ENCODE results near the gene ROGDI. TPM values are rescaled to one million over a fixed set of nuclear protein-coding genes. Genes with fewer than 3 reads are reported as not detected.
A peak's percentile ranks its signal among the peaks of the same experiment; 100 is the strongest.

The ROGDI gene
- total and polyA plus RNA-seq, 9 of the 15 experiments (the other 6 are each of a cell fraction or from before 2014, with no cell fraction given): 0.97 to 37.3 (median 16.5) TPM

DNA sequence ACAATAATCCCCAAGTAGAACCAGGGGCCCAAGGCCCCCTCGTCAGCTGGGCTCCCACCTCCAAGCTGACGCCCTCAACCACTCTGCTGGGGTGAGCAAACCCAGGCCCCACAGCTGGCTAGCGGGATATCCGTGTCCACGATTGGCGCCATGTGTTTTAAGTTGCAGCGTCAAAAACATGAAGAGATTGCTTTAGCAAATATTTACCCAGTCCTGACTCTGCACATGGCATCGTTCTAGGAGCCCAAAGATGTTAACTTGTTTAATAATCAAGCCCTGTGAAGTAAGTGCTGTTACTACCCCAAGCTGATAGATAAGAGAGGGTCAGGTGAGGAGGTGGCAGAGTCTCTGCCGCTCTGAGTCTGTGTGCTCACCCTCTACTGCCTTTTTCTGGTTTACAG, 13.9 kb downstream of the ROGDI start:
- H3K9me1 ChIP-seq (ENCODE audit: control insufficient read depth, insufficient read depth, low read length): no peaks in the 10 kb centered on the region
- H3K36me3 ChIP-seq (ENCODE audit: control insufficient read depth, insufficient read depth, low read length): no peaks in the 10 kb centered on the region
- intact Hi-C loops (cut with micrococcal nuclease) (no loop called here), in situ Hi-C loops (cut with MboI) (no loop called here)
- H3K9ac ChIP-seq (ENCODE audit: insufficient read depth in 1 of 2, low read depth in 2 of 2, low read length in 2 of 2): peak overlapping the region in 1 of 2 experiments; percentile 73; a peak in 1 of 4 replicates
- H4K20me1 ChIP-seq (replicated peaks; ENCODE audit: control insufficient read depth, insufficient read depth, low read length): no peaks in the 10 kb centered on the region
- H3K4me3 ChIP-seq: no peak overlapping the region
- no peaks in the 10 kb centered on the region for H3K9me3 ChIP-seq (replicated peaks; ENCODE audit: control insufficient read depth, insufficient read depth, low read depth, low read length)
- WGBS (ENCODE audit: insufficient coverage, low coverage, missing lambda C conversion rate): 37% methylated on average over 9 of the region's 9 CpGs
- no peaks in the 10 kb centered on the region for H3K27me3 ChIP-seq (ENCODE audit: control insufficient read depth in 2 of 2, insufficient read depth in 2 of 2, low read length in 2 of 2)
- peaks cover 19 to 36% of the 10 kb centered on the region in 2 experiments; a peak in 4 of 5 replicates for H3K4me1 ChIP-seq (replicated peaks in 1 of 2; ENCODE audit: control insufficient read depth in 2 of 2, insufficient read depth in 2 of 2, low read length in 2 of 2)
- H3K27ac ChIP-seq (ENCODE audit: extremely low read depth, low read depth, low read length): no peak overlapping the region
- ChIA-PET POLR2A (interaction anchor here (0.6 to 1.7 kb wide), 4 partner anchors 9 to 568 kb away, joined by 3 to 4 read pairs (median 4); partner anchors contain the start of genes ANKS3 and DNAAF8), CTCF (ENCODE audit: low intra/inter-chr PET ratio) (no interaction called here)
- H2AFZ ChIP-seq (ENCODE audit: low read depth, low read length): peak overlapping the region; percentile 63
- BruUV-seq (replicated peaks): no TSS peak
- 0 out of 2 replicates have a peak overlapping the region, but pooled peaks have one; percentile 0 for H3K4me2 ChIP-seq (ENCODE audit: insufficient read depth, low read length)
- FAIRE-seq (peak; percentile 15), DNase-seq (ENCODE audit: extremely low read depth in 1 of 4, low spot score in 3 of 4) (no peak), ATAC-seq (peak; percentile 24)
- H3K79me2 ChIP-seq (ENCODE audit: control insufficient read depth, insufficient read depth, low read length): no peaks in the 10 kb centered on the region
- TF ChIP-seq RNF219 (CRISPR knock-in tag; IDR thresholded peaks at IDR 0.05): no peak
- no peak for TF ChIP-seq ZNF133 (CRISPR knock-in tag; IDR thresholded peaks at IDR 0.05)
- TF ChIP-seq MCM2 (IDR thresholded peaks at IDR 0.05; ENCODE audit: low read depth): no peak
- TF ChIP-seq E2F6 (IDR thresholded peaks at IDR 0.05; ENCODE audit: borderline replicate concordance in 1 of 2, extremely low read depth in 1 of 2, insufficient read depth in 1 of 2, insufficient read length in 1 of 2, low read depth in 1 of 2, low read length in 1 of 2, poor library complexity in 1 of 2, severe bottlenecking in 1 of 2): peak in 1 of 2 experiments; percentile 47
- TF ChIP-seq NCOA4 (IDR thresholded peaks at IDR 0.05; ENCODE audit: partially characterized antibody): no peak
- peak; percentile 44 for TF ChIP-seq MGA (IDR thresholded peaks at IDR 0.05)

Data from K562 (cell line).